ACC112 (cell line): ENCODE data around the gene PTPRCAP.
A peak's percentile ranks its signal among the peaks of the same experiment; 100 is the strongest.
"Not testable (repeated sequence)": the region's sequence is repeated elsewhere in the genome, so short reads cannot be mapped to it uniquely, and the experiment has no call there.

Experiments used
- H2AFZ ChIP-seq: fragments of 200-600 bp; sonication (generic); one replicate; pipeline ENCODE4 v1.6.0; 2017; ENCODE audit warnings: antibody characterized with exemption, low read length; ENCODE audit not compliant: unreplicated experiment
- H3K27ac ChIP-seq: fragments of 200-600 bp; sonication (generic); 2 replicates; pipeline ENCODE4 v1.5.1; 2014; ENCODE audit warnings: low read depth, mild to moderate bottlenecking, antibody characterized with exemption, low read length, moderate library complexity
- H3K27me3 ChIP-seq: fragments of 200-600 bp; sonication (generic); 2 replicates; pipeline ENCODE4 v1.6.1; 2014; ENCODE audit warnings: mild to moderate bottlenecking, antibody characterized with exemption, low read length, moderate library complexity, mixed read lengths; ENCODE audit not compliant: insufficient read depth
- H3K36me3 ChIP-seq: fragments of 200-600 bp; sonication (generic); 2 replicates; pipeline ENCODE4 v1.6.1; 2016; ENCODE audit warnings: mild to moderate bottlenecking, antibody characterized with exemption, low read length, moderate library complexity, mixed read lengths; ENCODE audit not compliant: insufficient read depth
- H3K4me1 ChIP-seq: fragments of 200-600 bp; sonication (generic); one replicate; pipeline ENCODE4 v1.6.1; 2016; ENCODE audit warnings: low read length, mixed read lengths; ENCODE audit not compliant: insufficient read depth, unreplicated experiment, control insufficient read depth
- H3K4me3 ChIP-seq: fragments of 200-600 bp; sonication (generic); 2 replicates; pipeline ENCODE4 v1.5.1; 2014; ENCODE audit warnings: mild to moderate bottlenecking, low read depth, low read length
- H3K79me2 ChIP-seq: fragments of 200-600 bp; sonication (generic); one replicate; pipeline ENCODE4 v1.6.0; 2016; ENCODE audit warnings: low read length; ENCODE audit not compliant: control insufficient read depth, unreplicated experiment, insufficient read depth

PTPRCAP gene

DNA sequence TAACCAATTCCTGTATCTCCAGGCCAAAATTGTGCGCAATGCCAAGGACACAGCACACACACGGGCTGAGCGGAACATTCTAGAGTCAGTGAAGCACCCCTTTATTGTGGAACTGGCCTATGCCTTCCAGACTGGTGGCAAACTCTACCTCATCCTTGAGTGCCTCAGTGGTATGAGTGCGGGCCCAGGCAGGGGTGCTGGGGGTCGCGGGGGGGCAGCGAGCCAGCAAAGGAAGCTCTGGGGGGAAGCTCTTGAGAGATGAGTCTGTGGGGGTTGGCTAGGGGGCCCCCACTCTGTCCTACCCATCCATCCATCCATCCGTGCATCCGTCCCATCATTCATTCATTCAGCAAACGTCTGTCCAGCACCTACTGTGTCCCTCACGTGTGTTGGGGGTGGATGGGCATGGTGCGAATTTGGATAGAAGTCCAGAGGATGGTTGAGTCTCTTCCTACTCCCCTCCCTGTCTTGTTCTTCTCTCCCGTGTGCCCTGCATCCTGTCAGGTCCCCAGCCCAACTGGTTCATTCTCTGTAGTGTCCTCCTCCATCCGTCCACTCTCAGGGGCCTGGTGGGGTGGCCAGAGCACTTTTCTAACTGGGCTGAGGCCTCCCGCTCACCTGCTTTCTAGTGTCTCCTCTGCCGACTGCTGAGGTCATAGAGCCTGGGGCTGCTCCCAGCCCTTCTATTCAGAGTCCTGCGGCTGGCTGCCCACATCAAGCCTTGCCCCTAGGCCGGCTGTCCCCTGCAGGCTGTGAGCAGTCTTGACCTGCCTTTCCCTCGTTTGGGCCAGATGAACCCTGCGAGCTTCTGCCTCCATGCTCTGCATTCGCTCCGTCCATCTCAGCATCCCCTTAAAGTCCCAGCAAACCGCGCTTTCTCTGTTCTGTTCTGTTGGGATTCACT, 5.9 kb downstream of the PTPRCAP start:
- H3K36me3 ChIP-seq: no peaks in the 10 kb centered on the region
- H3K27me3 ChIP-seq: no peaks in the 10 kb centered on the region
- H2AFZ ChIP-seq: no peak overlapping the region
- H3K79me2 ChIP-seq: peaks cover 16% of the 10 kb centered on the region
- peaks cover 8% of the 10 kb centered on the region for H3K4me1 ChIP-seq
- H3K4me3 ChIP-seq: no peak overlapping the region
- H3K27ac ChIP-seq: no peak overlapping the region

GRCh38 chr11:67429722-67430121, 7.8 kb downstream of the PTPRCAP start:
- H3K27me3 ChIP-seq: no peaks in the 10 kb centered on the region
- H3K36me3 ChIP-seq: no peaks in the 10 kb centered on the region
- H3K4me1 ChIP-seq: peaks cover 8% of the 10 kb centered on the region
- H2AFZ ChIP-seq: no peak overlapping the region
- H3K4me3 ChIP-seq: peak overlapping the region; percentile 88
- peaks cover 16% of the 10 kb centered on the region for H3K79me2 ChIP-seq
- no peak overlapping the region for H3K27ac ChIP-seq

GRCh38 chr11:67429038-67429668, 8.3 kb downstream of the PTPRCAP start:
- peak overlapping the region; percentile 13; the same call in 1 of the 2 replicates for H3K27ac ChIP-seq
- no peaks in the 10 kb centered on the region for H3K36me3 ChIP-seq
- H3K4me3 ChIP-seq: peak overlapping the region; percentile 88
- H3K4me1 ChIP-seq: peaks cover 8% of the 10 kb centered on the region
- no peak overlapping the region for H2AFZ ChIP-seq
- H3K79me2 ChIP-seq: peaks cover 16% of the 10 kb centered on the region
- no peaks in the 10 kb centered on the region for H3K27me3 ChIP-seq

DNA sequence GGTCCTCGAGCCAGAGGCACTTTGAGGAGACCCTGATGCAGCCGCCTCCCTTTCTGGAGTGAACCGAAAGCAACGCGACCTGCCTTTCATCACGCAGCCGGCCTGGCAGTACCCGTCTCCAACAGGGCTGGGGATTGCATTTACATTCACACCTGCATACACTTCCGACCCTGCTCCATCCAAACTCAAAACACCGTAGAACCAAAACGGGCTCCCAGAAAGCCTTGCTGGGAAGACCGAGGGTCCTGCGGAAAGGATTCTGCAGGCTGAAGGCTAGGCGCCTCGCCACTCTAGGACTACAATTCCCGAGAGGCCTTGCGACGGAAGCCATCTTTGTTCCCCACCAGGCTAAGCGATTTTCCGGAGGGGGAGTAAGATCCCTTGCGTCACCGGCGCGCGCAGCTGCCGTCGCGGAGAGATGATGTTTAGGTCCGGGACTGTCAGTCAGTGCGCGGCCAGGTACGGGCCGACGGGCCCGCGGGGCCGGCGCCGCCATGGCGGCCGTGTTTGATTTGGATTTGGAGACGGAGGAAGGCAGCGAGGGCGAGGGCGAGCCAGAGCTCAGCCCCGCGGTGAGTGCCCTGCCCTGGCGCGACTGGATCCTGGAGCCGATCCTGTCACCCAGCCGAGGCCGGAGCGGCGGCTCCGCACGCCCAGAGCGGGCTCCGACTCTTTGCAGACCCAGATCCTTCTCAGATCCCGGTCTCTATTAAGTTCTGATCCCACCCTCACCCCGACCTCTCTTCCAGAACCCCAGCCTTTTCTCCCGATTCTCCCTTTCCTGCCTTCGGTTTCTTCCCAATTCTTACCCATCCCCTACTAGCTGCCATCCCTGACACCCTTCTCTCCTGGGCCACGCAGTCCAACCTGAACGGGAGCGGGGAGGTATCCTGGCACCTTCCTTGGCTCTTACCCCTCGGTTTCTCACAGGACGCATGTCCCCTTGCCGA, 9.2 kb downstream of the PTPRCAP start, which contains the start of gene RPS6KB2:
Gene RPS6KB2, plus strand, starts transcription at position 443 of the 950 bp plus-strand sequence. Its CDS starts 52 bp downstream, at position 495.
- peak within 1 kb of the TSS; percentile 89 for H2AFZ ChIP-seq
- no peaks in the 10 kb centered on the region for H3K27me3 ChIP-seq

GRCh38 chr11:67427364-67427859, 10.1 kb downstream of the PTPRCAP start:
- H3K79me2 ChIP-seq: peaks cover 16% of the 10 kb centered on the region
- not testable (repeated sequence) for H3K4me1 ChIP-seq, H3K27ac ChIP-seq, H3K27me3 ChIP-seq, H3K36me3 ChIP-seq
- H3K4me3 ChIP-seq: peak overlapping the region; percentile 88
- H2AFZ ChIP-seq: peak overlapping the region; percentile 89

More for the DNA sequence above, 9.2 kb downstream of the PTPRCAP start, which contains the start of gene RPS6KB2:
- Histone ChIP-seq H3K36me3 (no peaks in the 10 kb centered on the region), H3K27ac (peak within 1 kb of the TSS; percentile 13), H3K4me1 (peaks cover 8% of the 10 kb centered on the region), H3K79me2 (peaks cover 16% of the 10 kb centered on the region), H3K4me3 (peak within 1 kb of the TSS; percentile 88)

GRCh38 chr11:67423891-67424613, 13.4 kb downstream of the PTPRCAP start:
- H2AFZ ChIP-seq: no peak overlapping the region
- no peaks in the 10 kb centered on the region for H3K36me3 ChIP-seq
- peaks cover 8% of the 10 kb centered on the region for H3K4me1 ChIP-seq
- no peak overlapping the region for H3K4me3 ChIP-seq
- H3K27me3 ChIP-seq: no peaks in the 10 kb centered on the region
- no peak overlapping the region for H3K27ac ChIP-seq
- peaks cover 7% of the 10 kb centered on the region for H3K79me2 ChIP-seq

DNA sequence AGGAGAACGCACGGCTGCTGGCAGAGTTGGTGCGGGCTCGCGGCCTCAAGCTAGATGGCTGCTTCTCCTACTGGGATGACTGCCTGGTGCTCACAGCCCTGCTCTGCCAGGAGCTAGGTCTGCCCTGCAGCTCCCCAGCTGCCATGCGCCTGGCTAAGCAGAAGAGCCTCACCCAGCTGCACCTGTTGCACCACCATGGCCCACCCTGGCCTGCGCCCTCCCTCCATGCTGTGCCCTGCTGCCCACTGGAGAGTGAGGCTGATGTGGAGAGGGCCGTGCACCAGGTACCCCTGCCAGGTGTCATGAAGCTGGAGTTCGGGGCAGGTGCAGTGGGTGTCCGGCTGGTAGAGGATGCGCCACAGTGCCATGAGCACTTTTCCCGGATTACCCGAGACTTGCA, 14.0 kb downstream of the PTPRCAP start:
- H3K27me3 ChIP-seq: no peaks in the 10 kb centered on the region
- no peak overlapping the region for H2AFZ ChIP-seq
- no peak overlapping the region for H3K27ac ChIP-seq
- no peaks in the 10 kb centered on the region for H3K36me3 ChIP-seq
- H3K4me1 ChIP-seq: peaks cover 7% of the 10 kb centered on the region
- peaks cover under 1% of the 10 kb centered on the region for H3K79me2 ChIP-seq
- no peak overlapping the region for H3K4me3 ChIP-seq

DNA sequence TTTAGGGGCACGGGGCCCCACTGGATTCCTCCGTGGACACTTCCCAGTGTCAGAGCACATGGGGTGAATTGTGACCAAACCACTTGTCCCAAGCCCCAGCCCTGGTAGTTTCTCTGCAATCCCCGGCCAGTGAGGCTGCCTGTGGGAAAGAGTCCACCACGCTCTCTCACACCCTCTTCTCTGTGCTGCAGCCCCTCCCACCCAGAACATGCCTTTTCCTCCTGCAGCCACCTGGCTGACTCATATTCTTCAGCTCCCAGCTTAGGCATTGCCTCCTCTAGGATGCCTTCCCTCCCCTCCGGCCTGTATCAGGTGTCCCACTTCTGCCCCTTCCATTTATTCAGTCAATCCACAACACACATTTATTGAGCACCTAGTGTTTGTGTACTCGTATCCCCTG, 14.6 kb downstream of the PTPRCAP start:
- peaks cover 7% of the 10 kb centered on the region for H3K4me1 ChIP-seq
- no peaks in the 10 kb centered on the region for H3K79me2 ChIP-seq
- H3K4me3 ChIP-seq: no peak overlapping the region
- H3K36me3 ChIP-seq: no peaks in the 10 kb centered on the region
- no peak overlapping the region for H2AFZ ChIP-seq
- H3K27ac ChIP-seq: no peak overlapping the region
- H3K27me3 ChIP-seq: no peaks in the 10 kb centered on the region

DNA sequence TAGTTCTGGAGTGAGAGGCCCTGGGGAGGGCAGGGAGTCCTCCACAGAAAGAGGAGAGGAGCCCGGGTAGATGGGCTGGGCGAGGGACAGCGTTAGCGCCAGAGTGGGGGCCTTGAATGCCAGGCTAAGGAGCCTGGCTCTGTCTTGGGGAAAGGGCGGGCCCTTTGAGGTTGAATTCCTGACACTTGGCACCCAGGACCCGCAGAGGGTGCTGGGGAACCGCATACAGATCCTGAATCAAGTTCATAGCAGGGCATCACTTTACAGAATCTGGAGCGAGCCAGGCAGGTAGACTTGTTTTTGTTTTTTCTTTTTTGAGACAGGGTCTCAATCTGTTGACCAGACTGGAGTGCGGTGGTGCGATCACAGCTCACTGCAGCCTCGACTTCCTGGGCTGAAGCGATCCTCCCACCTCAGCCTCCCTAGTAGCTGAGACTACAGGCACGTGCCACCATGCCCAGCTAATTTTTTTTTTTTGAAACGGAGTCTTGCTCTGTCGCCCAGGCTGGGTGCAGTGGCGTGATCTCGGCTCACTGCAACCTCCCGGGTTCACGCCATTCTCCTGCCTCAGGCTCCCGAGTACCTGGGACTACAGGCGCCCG, 16.0 kb downstream of the PTPRCAP start:
- H3K36me3 ChIP-seq: no peaks in the 10 kb centered on the region
- no peak overlapping the region for H2AFZ ChIP-seq
- H3K27me3 ChIP-seq: no peaks in the 10 kb centered on the region
- no peaks in the 10 kb centered on the region for H3K79me2 ChIP-seq
- H3K4me3 ChIP-seq: peak overlapping the region; percentile 92
- H3K4me1 ChIP-seq: peaks cover 7% of the 10 kb centered on the region
- H3K27ac ChIP-seq: no peak overlapping the region
